ENCODE measurements around the gene BTBD9. TPM values are rescaled to one million over a fixed set of nuclear protein-coding genes. Genes with fewer than 3 reads are reported as not detected.

BTBD9 gene
- total and polyA plus RNA-seq, 9 of the 15 experiments (the other 6 are each of a cell fraction or from before 2014, with no cell fraction given): 0.08 to 1.6 (median 0.58) TPM

DNA sequence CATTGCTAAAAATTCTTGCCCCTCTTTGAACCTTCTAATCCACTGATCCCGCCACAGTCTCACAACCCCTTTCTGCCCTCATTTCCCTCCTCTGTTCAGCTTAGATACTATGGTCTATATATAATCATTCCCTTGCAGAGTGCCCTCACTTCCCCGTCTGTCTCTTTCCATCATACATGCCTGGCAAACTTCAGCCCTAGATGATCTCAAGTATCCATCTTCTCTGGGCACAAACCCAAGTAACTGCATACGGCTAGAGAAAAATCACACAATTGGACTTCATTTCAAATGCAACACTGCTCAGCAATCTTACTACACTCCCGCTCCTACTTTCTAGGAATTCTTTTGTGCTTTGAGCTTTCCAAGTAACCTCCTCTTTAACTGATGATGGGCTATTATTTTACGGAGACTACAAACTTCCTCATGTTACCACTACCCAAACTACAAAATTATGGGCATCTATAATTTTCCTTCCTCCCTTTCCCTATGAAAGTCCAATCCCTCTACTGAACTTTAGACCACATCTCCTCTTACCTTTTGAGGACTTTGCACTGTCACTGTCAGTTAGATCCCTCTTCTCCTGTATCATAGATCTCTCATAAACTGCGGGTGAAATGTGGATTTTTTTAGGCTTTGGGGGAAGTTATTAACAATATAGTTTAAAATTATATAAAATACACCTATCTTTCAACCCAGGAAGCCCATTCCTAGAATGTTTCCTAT is 135.6 kb downstream of the BTBD9 start (continued):
- TF ChIP-seq, protein P1, sequence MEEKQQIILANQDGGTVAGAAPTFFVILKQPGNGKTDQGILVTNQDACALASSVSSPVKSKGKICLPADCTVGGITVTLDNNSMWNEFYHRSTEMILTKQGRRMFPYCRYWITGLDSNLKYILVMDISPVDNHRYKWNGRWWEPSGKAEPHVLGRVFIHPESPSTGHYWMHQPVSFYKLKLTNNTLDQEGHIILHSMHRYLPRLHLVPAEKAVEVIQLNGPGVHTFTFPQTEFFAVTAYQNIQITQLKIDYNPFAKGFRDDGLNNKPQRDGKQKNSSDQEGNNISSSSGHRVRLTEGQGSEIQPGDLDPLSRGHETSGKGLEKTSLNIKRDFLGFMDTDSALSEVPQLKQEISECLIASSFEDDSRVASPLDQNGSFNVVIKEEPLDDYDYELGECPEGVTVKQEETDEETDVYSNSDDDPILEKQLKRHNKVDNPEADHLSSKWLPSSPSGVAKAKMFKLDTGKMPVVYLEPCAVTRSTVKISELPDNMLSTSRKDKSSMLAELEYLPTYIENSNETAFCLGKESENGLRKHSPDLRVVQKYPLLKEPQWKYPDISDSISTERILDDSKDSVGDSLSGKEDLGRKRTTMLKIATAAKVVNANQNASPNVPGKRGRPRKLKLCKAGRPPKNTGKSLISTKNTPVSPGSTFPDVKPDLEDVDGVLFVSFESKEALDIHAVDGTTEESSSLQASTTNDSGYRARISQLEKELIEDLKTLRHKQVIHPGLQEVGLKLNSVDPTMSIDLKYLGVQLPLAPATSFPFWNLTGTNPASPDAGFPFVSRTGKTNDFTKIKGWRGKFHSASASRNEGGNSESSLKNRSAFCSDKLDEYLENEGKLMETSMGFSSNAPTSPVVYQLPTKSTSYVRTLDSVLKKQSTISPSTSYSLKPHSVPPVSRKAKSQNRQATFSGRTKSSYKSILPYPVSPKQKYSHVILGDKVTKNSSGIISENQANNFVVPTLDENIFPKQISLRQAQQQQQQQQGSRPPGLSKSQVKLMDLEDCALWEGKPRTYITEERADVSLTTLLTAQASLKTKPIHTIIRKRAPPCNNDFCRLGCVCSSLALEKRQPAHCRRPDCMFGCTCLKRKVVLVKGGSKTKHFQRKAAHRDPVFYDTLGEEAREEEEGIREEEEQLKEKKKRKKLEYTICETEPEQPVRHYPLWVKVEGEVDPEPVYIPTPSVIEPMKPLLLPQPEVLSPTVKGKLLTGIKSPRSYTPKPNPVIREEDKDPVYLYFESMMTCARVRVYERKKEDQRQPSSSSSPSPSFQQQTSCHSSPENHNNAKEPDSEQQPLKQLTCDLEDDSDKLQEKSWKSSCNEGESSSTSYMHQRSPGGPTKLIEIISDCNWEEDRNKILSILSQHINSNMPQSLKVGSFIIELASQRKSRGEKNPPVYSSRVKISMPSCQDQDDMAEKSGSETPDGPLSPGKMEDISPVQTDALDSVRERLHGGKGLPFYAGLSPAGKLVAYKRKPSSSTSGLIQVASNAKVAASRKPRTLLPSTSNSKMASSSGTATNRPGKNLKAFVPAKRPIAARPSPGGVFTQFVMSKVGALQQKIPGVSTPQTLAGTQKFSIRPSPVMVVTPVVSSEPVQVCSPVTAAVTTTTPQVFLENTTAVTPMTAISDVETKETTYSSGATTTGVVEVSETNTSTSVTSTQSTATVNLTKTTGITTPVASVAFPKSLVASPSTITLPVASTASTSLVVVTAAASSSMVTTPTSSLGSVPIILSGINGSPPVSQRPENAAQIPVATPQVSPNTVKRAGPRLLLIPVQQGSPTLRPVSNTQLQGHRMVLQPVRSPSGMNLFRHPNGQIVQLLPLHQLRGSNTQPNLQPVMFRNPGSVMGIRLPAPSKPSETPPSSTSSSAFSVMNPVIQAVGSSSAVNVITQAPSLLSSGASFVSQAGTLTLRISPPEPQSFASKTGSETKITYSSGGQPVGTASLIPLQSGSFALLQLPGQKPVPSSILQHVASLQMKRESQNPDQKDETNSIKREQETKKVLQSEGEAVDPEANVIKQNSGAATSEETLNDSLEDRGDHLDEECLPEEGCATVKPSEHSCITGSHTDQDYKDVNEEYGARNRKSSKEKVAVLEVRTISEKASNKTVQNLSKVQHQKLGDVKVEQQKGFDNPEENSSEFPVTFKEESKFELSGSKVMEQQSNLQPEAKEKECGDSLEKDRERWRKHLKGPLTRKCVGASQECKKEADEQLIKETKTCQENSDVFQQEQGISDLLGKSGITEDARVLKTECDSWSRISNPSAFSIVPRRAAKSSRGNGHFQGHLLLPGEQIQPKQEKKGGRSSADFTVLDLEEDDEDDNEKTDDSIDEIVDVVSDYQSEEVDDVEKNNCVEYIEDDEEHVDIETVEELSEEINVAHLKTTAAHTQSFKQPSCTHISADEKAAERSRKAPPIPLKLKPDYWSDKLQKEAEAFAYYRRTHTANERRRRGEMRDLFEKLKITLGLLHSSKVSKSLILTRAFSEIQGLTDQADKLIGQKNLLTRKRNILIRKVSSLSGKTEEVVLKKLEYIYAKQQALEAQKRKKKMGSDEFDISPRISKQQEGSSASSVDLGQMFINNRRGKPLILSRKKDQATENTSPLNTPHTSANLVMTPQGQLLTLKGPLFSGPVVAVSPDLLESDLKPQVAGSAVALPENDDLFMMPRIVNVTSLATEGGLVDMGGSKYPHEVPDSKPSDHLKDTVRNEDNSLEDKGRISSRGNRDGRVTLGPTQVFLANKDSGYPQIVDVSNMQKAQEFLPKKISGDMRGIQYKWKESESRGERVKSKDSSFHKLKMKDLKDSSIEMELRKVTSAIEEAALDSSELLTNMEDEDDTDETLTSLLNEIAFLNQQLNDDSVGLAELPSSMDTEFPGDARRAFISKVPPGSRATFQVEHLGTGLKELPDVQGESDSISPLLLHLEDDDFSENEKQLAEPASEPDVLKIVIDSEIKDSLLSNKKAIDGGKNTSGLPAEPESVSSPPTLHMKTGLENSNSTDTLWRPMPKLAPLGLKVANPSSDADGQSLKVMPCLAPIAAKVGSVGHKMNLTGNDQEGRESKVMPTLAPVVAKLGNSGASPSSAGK (IDR thresholded peaks at IDR 0.05): no peak
- TF ChIP-seq HMG20A (CRISPR knock-in tag; conservative IDR thresholded peaks at IDR 0.05) (no peak), MTA2 (IDR thresholded peaks at IDR 0.05; ENCODE audit: low read depth) (no peak), SRSF7 (optimal IDR thresholded peaks at IDR 0.05; ENCODE audit: low read depth, low read length) (no peak), SOX6 (IDR thresholded peaks at IDR 0.05) (no peak)
- TF ChIP-seq, protein P2, sequence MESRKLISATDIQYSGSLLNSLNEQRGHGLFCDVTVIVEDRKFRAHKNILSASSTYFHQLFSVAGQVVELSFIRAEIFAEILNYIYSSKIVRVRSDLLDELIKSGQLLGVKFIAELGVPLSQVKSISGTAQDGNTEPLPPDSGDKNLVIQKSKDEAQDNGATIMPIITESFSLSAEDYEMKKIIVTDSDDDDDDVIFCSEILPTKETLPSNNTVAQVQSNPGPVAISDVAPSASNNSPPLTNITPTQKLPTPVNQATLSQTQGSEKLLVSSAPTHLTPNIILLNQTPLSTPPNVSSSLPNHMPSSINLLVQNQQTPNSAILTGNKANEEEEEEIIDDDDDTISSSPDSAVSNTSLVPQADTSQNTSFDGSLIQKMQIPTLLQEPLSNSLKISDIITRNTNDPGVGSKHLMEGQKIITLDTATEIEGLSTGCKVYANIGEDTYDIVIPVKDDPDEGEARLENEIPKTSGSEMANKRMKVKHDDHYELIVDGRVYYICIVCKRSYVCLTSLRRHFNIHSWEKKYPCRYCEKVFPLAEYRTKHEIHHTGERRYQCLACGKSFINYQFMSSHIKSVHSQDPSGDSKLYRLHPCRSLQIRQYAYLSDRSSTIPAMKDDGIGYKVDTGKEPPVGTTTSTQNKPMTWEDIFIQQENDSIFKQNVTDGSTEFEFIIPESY (CRISPR knock-in tag; IDR thresholded peaks at IDR 0.05): no peak
- TF ChIP-seq, protein P3, sequence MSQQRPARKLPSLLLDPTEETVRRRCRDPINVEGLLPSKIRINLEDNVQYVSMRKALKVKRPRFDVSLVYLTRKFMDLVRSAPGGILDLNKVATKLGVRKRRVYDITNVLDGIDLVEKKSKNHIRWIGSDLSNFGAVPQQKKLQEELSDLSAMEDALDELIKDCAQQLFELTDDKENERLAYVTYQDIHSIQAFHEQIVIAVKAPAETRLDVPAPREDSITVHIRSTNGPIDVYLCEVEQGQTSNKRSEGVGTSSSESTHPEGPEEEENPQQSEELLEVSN (IDR thresholded peaks at IDR 0.05; ENCODE audit: borderline replicate concordance in 1 of 2, extremely low read depth in 1 of 2, insufficient read depth in 1 of 2, insufficient read length in 1 of 2, low read depth in 1 of 2, low read length in 1 of 2, poor library complexity in 1 of 2, severe bottlenecking in 1 of 2): no peak
